Astrocyte of the spinal cord (primary cell): ENCODE results near the gene GRPEL1.

Experiments used
- DNase-seq: peaks from one replicate; pipeline ENCODE4 v3.0.0; 2011; ENCODE audit warnings: low read depth, low spot score
- H3K4me3 ChIP-seq: 2 replicates; pipeline ENCODE4 v1.5.1; 2011; ENCODE audit warnings: low read depth, mild to moderate bottlenecking, low read length, moderate library complexity
- in situ Hi-C: cut with HindIII; loops from 2 replicates; pipeline ENCODE4 v1.10.0; 2017; ENCODE audit warnings: low sequenced_read_pairs
- TF ChIP-seq, protein P1 (sequence below): IDR thresholded peaks from 2 replicates; pipeline ENCODE4 v1.5.1; 2012; ENCODE audit warnings: low read depth, mild to moderate bottlenecking, low read length, inconsistent platforms

GRPEL1 gene

GRCh38 chr4:7015383-7016035, 52.4 kb downstream of the GRPEL1 start:
- peak; percentile 55 for DNase-seq
- in situ Hi-C loops, result no loop called here
- TF ChIP-seq, protein P1, sequence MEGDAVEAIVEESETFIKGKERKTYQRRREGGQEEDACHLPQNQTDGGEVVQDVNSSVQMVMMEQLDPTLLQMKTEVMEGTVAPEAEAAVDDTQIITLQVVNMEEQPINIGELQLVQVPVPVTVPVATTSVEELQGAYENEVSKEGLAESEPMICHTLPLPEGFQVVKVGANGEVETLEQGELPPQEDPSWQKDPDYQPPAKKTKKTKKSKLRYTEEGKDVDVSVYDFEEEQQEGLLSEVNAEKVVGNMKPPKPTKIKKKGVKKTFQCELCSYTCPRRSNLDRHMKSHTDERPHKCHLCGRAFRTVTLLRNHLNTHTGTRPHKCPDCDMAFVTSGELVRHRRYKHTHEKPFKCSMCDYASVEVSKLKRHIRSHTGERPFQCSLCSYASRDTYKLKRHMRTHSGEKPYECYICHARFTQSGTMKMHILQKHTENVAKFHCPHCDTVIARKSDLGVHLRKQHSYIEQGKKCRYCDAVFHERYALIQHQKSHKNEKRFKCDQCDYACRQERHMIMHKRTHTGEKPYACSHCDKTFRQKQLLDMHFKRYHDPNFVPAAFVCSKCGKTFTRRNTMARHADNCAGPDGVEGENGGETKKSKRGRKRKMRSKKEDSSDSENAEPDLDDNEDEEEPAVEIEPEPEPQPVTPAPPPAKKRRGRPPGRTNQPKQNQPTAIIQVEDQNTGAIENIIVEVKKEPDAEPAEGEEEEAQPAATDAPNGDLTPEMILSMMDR, result no peak
- no peak overlapping the region for H3K4me3 ChIP-seq

- DNase-seq, result no peak
- no peak overlapping the region for H3K4me3 ChIP-seq
- in situ Hi-C loops, result no loop called here
- TF ChIP-seq, protein P1, result no peak
Measured at GRCh38 chr4:7014815-7015214, 53.0 kb downstream of the GRPEL1 start.

DNA sequence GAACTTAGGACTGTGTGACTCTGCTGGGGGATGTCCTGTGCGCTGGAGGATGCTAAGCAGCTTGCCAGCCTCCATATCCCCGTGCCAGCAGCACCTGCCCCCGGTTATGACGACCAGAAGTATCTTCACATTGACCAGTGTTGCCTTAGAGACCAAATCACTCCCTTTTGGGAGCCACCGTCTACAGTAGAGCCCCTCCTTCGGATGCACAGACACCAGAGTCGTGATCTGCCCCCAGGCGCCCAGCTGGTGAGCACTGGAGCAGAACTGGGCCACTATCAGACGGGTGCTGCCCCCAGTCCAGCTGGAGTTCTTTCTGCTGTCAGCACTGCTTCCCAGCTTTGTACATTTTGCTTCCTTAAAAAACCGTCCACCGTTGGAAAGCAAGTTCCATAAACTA, 54.7 kb downstream of the GRPEL1 start:
- in situ Hi-C loops, result no loop called here
- TF ChIP-seq, protein P1, result no peak
- DNase-seq, result no peak
- H3K4me3 ChIP-seq, result no peak overlapping the region

DNA sequence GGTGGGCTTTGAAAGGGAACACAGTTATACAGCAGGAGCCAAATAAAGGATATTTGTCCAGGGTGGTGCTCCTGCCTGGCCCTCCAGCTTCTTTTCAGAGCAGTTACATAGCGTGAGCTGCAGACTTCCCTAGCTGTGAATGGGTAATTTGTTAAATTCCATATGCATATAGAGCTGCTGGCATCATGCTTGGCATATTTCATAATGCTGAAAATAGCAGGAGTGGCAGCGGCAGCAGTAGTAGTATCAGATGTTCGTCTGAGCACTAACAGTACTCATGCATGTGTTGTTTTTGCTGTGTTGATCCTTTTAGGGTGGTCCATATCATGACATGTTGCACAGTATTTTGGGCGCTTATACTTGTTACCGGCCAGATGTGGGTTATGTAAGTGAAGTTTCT, 58.3 kb downstream of the GRPEL1 start:
- in situ Hi-C loops, result no loop called here
- no peak for DNase-seq
- no peak overlapping the region for H3K4me3 ChIP-seq
- TF ChIP-seq, protein P1, result no peak
